SK-N-SH treated with all-trans-retinoic acid at 6 μM for 48 hours (cell line): Measurements from ENCODE around the gene EFHD1.

Experiments used
- ATAC-seq: fragments of 200-7000 bp; cut with Tn5 transposase; 3 replicates; pipeline ENCODE4 v1.9.1; 2020; ENCODE audit warnings: mild to moderate bottlenecking, moderate library complexity
- ARNTL ChIP-seq: fragments of 450-650 bp; formaldehyde crosslinking; IDR thresholded peaks from 2 replicates; pipeline ENCODE4 v1.5.0; 2020; ENCODE audit warnings: low read depth, mild to moderate bottlenecking, moderate library complexity, borderline replicate concordance
- ESRRG ChIP-seq: fragments of 250-450 bp; sonication (Bioruptor Pico); IDR thresholded peaks from 2 replicates; pipeline ENCODE4 v1.6.1; 2021; ENCODE audit warnings: mild to moderate bottlenecking
- GLIS3 ChIP-seq: fragments of 250-450 bp; sonication (Bioruptor Pico); IDR thresholded peaks from 2 replicates; pipeline ENCODE4 v1.5.0; 2020; ENCODE audit warnings: mild to moderate bottlenecking, moderate library complexity
- OSR1 ChIP-seq: fragments of 250-450 bp; sonication (Bioruptor Pico); IDR thresholded peaks from 2 replicates; pipeline ENCODE4 v1.8.0; 2022; ENCODE audit warnings: moderate library complexity, mild to moderate bottlenecking, inconsistent platforms
- PPARA ChIP-seq: fragments of 250-450 bp; sonication (Bioruptor Pico); IDR thresholded peaks from 2 replicates; pipeline ENCODE4 v1.5.0; 2020; ENCODE audit warnings: mild to moderate bottlenecking, borderline replicate concordance
- RARB ChIP-seq: fragments of 250-450 bp; sonication (Bioruptor Pico); IDR thresholded peaks from 2 replicates; pipeline ENCODE4 v1.8.0; 2021; ENCODE audit warnings: mild to moderate bottlenecking, moderate library complexity
- SNAI2 ChIP-seq: fragments of 250-450 bp; sonication (Bioruptor Pico); IDR thresholded peaks from 2 replicates; pipeline ENCODE4 v1.5.0; 2020; ENCODE audit warnings: mild to moderate bottlenecking, moderate library complexity
- TCF4 ChIP-seq: fragments of 250-450 bp; sonication (Bioruptor Pico); IDR thresholded peaks from 2 replicates; pipeline ENCODE4 v1.8.0; 2021; ENCODE audit warnings: mild to moderate bottlenecking, moderate library complexity, borderline replicate concordance
- TOX ChIP-seq: fragments of 250-450 bp; sonication (Bioruptor Pico); IDR thresholded peaks from 2 replicates; pipeline ENCODE4 v1.8.0; 2021; ENCODE audit warnings: mild to moderate bottlenecking, moderate library complexity, borderline replicate concordance
- ZC3H10 ChIP-seq: fragments of 250-450 bp; sonication (Bioruptor Pico); IDR thresholded peaks from 2 replicates; pipeline ENCODE4 v1.5.1; 2021; ENCODE audit warnings: mild to moderate bottlenecking, moderate library complexity
- ZFP30 ChIP-seq: fragments of 450-650 bp; formaldehyde crosslinking; IDR thresholded peaks from 2 replicates; pipeline ENCODE4 v1.5.0; 2022; ENCODE audit warnings: mild to moderate bottlenecking, moderate library complexity
- ZNF70 ChIP-seq: fragments of 450-650 bp; formaldehyde crosslinking; IDR thresholded peaks from 2 replicates; pipeline ENCODE4 v1.5.0; 2020; ENCODE audit warnings: mild to moderate bottlenecking, moderate library complexity
- ZNF8 ChIP-seq: fragments of 450-650 bp; formaldehyde crosslinking; IDR thresholded peaks from 2 replicates; pipeline ENCODE4 v1.5.0; 2020; ENCODE audit warnings: mild to moderate bottlenecking, moderate library complexity
- TF ChIP-seq, protein P1 (sequence below): fragments of 250-450 bp; sonication (Bioruptor Pico); IDR thresholded peaks from 2 replicates; pipeline ENCODE4 v1.5.1; 2020; ENCODE audit warnings: low read depth, mild to moderate bottlenecking, moderate library complexity
- TF ChIP-seq, protein P2 (sequence below): fragments of 250-450 bp; sonication (Bioruptor Pico); IDR thresholded peaks from 2 replicates; pipeline ENCODE4 v1.5.0; 2020; ENCODE audit warnings: mild to moderate bottlenecking, moderate library complexity
- TF ChIP-seq, protein P3 (sequence below): fragments of 250-450 bp; sonication (Bioruptor Pico); IDR thresholded peaks from 2 replicates; pipeline ENCODE4 v1.5.1; 2021; ENCODE audit warnings: mild to moderate bottlenecking, moderate library complexity
- TF ChIP-seq, protein P4 (sequence below): fragments of 250-450 bp; sonication (Bioruptor Pico); IDR thresholded peaks from 2 replicates; pipeline ENCODE4 v1.8.0; 2021; ENCODE audit warnings: low read depth, mild to moderate bottlenecking, moderate library complexity, borderline replicate concordance

The EFHD1 gene

DNA sequence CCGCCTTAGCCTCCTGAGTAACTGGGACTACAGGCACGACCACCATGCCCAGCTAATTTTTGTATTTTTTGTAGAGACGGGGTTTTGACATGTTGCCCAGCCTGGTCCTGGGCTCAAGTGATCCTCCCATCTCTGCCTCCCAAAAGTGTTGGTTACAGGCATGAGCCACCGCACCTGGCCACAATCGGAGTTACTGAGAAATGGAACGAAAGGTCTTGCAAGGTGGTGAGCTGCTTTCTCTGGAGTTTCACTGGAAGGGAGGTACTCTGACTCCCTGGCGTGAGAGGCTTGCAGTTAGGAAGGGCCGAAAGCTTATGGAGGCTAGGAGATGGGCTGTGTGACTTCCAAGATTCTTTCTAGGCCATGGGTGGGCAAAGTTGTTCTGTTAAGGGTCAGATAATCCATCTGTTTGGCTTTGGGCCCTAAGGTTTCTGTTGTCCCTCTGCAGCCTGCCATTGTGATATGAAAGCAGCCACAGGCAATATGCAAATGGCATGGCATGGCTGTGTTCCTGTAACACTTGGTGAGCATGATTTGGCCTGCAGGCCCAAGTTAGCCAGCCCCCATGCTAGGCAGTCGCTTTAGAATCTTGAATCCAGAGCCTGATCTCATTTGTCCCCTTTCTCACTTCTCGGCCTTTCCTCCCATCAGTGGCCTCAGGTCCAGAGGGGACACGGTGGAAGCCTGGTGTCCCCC is 7.9 kb downstream of the EFHD1 start:
- no peak for TF ChIP-seq TCF4
- TF ChIP-seq ZNF8 (CRISPR knock-in tag): no peak
- TF ChIP-seq ZC3H10 (CRISPR knock-in tag): no peak
- no peak for TF ChIP-seq ARNTL (CRISPR knock-in tag)
- no peak for TF ChIP-seq ESRRG (CRISPR knock-in tag)
- TF ChIP-seq TOX (CRISPR knock-in tag): no peak
- TF ChIP-seq, protein P1, sequence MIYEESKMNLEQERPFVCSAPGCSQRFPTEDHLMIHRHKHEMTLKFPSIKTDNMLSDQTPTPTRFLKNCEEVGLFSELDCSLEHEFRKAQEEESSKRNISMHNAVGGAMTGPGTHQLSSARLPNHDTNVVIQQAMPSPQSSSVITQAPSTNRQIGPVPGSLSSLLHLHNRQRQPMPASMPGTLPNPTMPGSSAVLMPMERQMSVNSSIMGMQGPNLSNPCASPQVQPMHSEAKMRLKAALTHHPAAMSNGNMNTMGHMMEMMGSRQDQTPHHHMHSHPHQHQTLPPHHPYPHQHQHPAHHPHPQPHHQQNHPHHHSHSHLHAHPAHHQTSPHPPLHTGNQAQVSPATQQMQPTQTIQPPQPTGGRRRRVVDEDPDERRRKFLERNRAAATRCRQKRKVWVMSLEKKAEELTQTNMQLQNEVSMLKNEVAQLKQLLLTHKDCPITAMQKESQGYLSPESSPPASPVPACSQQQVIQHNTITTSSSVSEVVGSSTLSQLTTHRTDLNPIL (CRISPR knock-in tag): no peak
- no peak for TF ChIP-seq OSR1 (CRISPR knock-in tag)
- TF ChIP-seq RARB (CRISPR knock-in tag): no peak
- ATAC-seq: no peak

DNA sequence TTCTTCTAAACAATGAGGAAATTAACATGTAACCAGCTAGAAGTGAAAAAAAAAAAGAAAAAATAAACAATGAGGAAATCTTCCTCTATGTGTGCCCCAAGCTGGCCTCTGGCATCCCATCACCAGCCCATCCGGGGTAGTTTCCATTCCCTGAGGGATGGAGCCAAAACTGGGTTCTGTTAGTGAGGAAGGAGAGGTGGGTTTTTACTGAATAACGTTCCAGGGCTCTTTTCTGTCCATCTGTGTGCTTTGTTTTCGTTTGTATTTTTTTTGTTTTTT is 9.7 kb downstream of the EFHD1 start:
- TF ChIP-seq ARNTL (CRISPR knock-in tag) (no peak), TOX (CRISPR knock-in tag) (no peak), ZNF70 (CRISPR knock-in tag) (no peak), PPARA (CRISPR knock-in tag) (no peak), ESRRG (CRISPR knock-in tag) (no peak), SNAI2 (no peak), GLIS3 (CRISPR knock-in tag) (no peak), RARB (CRISPR knock-in tag) (no peak)
- TF ChIP-seq, protein P2, sequence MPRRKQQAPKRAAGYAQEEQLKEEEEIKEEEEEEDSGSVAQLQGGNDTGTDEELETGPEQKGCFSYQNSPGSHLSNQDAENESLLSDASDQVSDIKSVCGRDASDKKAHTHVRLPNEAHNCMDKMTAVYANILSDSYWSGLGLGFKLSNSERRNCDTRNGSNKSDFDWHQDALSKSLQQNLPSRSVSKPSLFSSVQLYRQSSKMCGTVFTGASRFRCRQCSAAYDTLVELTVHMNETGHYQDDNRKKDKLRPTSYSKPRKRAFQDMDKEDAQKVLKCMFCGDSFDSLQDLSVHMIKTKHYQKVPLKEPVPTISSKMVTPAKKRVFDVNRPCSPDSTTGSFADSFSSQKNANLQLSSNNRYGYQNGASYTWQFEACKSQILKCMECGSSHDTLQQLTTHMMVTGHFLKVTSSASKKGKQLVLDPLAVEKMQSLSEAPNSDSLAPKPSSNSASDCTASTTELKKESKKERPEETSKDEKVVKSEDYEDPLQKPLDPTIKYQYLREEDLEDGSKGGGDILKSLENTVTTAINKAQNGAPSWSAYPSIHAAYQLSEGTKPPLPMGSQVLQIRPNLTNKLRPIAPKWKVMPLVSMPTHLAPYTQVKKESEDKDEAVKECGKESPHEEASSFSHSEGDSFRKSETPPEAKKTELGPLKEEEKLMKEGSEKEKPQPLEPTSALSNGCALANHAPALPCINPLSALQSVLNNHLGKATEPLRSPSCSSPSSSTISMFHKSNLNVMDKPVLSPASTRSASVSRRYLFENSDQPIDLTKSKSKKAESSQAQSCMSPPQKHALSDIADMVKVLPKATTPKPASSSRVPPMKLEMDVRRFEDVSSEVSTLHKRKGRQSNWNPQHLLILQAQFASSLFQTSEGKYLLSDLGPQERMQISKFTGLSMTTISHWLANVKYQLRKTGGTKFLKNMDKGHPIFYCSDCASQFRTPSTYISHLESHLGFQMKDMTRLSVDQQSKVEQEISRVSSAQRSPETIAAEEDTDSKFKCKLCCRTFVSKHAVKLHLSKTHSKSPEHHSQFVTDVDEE (CRISPR knock-in tag): no peak
- TF ChIP-seq, protein P3, sequence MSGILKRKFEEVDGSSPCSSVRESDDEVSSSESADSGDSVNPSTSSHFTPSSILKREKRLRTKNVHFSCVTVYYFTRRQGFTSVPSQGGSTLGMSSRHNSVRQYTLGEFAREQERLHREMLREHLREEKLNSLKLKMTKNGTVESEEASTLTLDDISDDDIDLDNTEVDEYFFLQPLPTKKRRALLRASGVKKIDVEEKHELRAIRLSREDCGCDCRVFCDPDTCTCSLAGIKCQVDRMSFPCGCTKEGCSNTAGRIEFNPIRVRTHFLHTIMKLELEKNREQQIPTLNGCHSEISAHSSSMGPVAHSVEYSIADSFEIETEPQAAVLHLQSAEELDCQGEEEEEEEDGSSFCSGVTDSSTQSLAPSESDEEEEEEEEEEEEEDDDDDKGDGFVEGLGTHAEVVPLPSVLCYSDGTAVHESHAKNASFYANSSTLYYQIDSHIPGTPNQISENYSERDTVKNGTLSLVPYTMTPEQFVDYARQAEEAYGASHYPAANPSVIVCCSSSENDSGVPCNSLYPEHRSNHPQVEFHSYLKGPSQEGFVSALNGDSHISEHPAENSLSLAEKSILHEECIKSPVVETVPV (CRISPR knock-in tag): no peak
- ATAC-seq: no peak

DNA sequence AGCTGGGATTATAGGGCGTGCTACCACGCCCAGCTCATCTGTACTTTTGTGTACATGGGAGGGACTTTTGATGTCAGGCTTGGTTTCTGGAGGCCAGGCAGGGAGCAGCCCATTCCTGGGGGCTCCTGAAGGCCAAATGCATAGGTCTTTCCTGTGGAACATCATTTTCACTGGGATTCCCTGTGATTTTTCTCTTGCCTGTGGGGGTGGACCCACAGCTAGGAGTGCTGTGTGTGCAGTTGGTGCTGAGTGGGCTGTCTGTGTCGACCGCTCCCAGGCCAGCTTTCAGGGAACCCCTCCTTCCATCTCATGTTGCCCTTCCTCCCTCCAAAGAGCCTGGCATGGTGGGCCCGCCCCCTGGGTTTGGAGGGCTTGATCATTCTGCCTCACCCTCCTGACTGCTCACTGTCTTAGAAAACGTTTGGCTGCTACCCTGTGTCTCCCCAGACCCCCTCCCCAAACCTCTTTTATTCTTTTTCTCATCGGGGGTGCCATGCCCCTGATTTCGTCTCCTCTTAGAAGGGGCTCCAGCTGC is 10.5 kb downstream of the EFHD1 start:
- no peak for TF ChIP-seq ZFP30 (CRISPR knock-in tag)
- TF ChIP-seq, protein P4, sequence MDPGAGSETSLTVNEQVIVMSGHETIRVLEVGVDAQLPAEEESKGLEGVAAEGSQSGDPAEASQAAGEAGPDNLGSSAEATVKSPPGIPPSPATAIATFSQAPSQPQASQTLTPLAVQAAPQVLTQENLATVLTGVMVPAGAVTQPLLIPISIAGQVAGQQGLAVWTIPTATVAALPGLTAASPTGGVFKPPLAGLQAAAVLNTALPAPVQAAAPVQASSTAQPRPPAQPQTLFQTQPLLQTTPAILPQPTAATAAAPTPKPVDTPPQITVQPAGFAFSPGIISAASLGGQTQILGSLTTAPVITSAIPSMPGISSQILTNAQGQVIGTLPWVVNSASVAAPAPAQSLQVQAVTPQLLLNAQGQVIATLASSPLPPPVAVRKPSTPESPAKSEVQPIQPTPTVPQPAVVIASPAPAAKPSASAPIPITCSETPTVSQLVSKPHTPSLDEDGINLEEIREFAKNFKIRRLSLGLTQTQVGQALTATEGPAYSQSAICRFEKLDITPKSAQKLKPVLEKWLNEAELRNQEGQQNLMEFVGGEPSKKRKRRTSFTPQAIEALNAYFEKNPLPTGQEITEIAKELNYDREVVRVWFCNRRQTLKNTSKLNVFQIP (CRISPR knock-in tag): no peak
- TF ChIP-seq GLIS3 (CRISPR knock-in tag): no peak
- no peak for TF ChIP-seq SNAI2
- no peak for TF ChIP-seq ZNF70 (CRISPR knock-in tag)
- TF ChIP-seq, protein P1 (CRISPR knock-in tag): no peak
- no peak for ATAC-seq

DNA sequence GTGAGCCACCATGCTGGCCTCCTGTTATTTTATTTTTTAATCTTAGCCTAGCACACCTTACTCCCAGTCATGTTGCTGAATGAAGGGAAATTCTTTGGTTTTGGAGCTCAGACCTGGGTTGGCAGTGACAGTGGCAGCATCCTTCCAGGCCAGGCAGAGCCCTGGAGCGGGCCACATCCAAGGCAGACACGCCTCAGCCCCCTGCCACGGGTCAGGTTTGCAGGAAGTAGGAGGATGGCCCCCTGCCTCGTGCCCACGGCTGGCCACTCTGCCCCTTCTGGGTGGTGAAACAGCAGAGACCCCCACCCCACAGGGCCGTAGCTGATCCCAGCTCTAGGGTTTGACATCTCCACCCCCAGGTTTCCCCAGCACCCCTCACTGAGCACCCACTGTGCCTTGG is 11.7 kb downstream of the EFHD1 start:
- ATAC-seq: no peak
- TF ChIP-seq, protein P2 (CRISPR knock-in tag): no peak
- TF ChIP-seq, protein P4 (CRISPR knock-in tag): no peak
- TF ChIP-seq TOX (CRISPR knock-in tag) (no peak), ZFP30 (CRISPR knock-in tag) (no peak), RARB (CRISPR knock-in tag) (no peak), OSR1 (CRISPR knock-in tag) (no peak), ZNF70 (CRISPR knock-in tag) (no peak), ZC3H10 (CRISPR knock-in tag) (no peak), GLIS3 (CRISPR knock-in tag) (no peak)
- TF ChIP-seq, protein P3 (CRISPR knock-in tag): no peak
